Right lobe of liver (tissue), 6 donors: Measurements from ENCODE around the gene REXO4. TPM values are rescaled to one million over a fixed set of nuclear protein-coding genes. Genes with fewer than 3 reads are reported as not detected.

Source experiments
- ATAC-seq, 4 donors: fragments of 200-7000 bp; cut with Tn5 transposase; one replicate each; pipeline ENCODE4 v1.9.1; 2020; ENCODE audit warnings: mild to moderate bottlenecking in 4 of 4, moderate library complexity in 4 of 4
- DNase-seq, 3 donors: peaks; one replicate each; pipeline ENCODE4 v3.0.0-alpha.2; 2020
- H3K27ac ChIP-seq, 3 donors: fragments of 200-600 bp; one replicate each; pipeline ENCODE4 v1.8.0; 2022
- H3K27me3 ChIP-seq, 2 donors: fragments of 200-600 bp; one replicate each; pipeline ENCODE4 v1.8.0; 2022
- H3K36me3 ChIP-seq, 4 donors: fragments of 200-600 bp; sonication (generic) in 1 of 4; one replicate each; pipeline versions ENCODE4 v1.5.1 to v1.8.0; 2017 to 2022; ENCODE audit warnings: control low read depth in 1 of 4
- H3K4me1 ChIP-seq, 4 donors: fragments of 200-600 bp; sonication (generic) in 1 of 4; one replicate each; pipeline versions ENCODE4 v1.5.1 to v1.8.0; 2017 to 2022; ENCODE audit warnings: control low read depth in 1 of 4
- H3K4me3 ChIP-seq, 3 donors: fragments of 200-600 bp; one replicate each; pipeline ENCODE4 v1.8.0; 2022
- H3K9me3 ChIP-seq, 4 donors: fragments of 200-600 bp; sonication (generic) in 1 of 4; one replicate each; pipeline versions ENCODE4 v1.5.1 to v1.8.0; 2017 to 2022; ENCODE audit warnings: control low read depth in 1 of 4
- CTCF ChIP-seq, 4 donors: fragments of 200-600 bp in 3 of 4; fragments of 450-650 bp in 1 of 4; IDR thresholded peaks; one replicate each; pipeline versions ENCODE4 v1.5.1 to v1.8.0; 2016 to 2022; ENCODE audit warnings: antibody characterized with exemption in 4 of 4, mild to moderate bottlenecking in 2 of 4
- POLR2A ChIP-seq: fragments of 450-650 bp; IDR thresholded peaks from one replicate; pipeline ENCODE4 v1.6.1; 2017; ENCODE audit warnings: antibody characterized with exemption, mild to moderate bottlenecking
- WGBS: methylation state at CpG from one replicate; pipeline ENCODE4 v1.1.6; 2018; ENCODE audit warnings: low coverage, low lambda C conversion rate; ENCODE audit not compliant: insufficient coverage; ENCODE audit errors: missing lambda C conversion rate; 5-methylcytosine and 5-hydroxymethylcytosine counted together
- intact Hi-C, 2 donors: fragments of 100-400 bp; cut with DNase I; formaldehyde crosslinking; loops; one replicate each; pipeline versions ENCODE4 v1.11.2 to v1.14.1; 2022
- total RNA-seq, 6 experiments: library from RNA; depleted of rRNA in 2 of 6; stranded (reverse); fragments of >200 nt in 2 of 6; fragmentation: NEBNext Ultra II Directional in 3 of 6; extraction: Animal tissue kit (Norgen Biotek cat#: 25700) in 3 of 6; gene quantifications; one replicate each; pipeline versions ENCODE4 v1.1.0 to v1.2.4, GENCODE V29; 2016 to 2023
- donor health status: DM: no; HTN: yes; CAD: no.
- donor health status: DM: no; HTN: no; CAD: no.
- donor health status: DM: no; HTN: no; CAD: no.
- donor health status: DM: no; HTN: yes; CAD: no.
- donor health status: DM: no; HTN: yes; CAD: no.

REXO4 gene
- total RNA-seq, 6 experiments from 2014 or later = 9.5 to 19.9 (median 12.0) TPM

DNA sequence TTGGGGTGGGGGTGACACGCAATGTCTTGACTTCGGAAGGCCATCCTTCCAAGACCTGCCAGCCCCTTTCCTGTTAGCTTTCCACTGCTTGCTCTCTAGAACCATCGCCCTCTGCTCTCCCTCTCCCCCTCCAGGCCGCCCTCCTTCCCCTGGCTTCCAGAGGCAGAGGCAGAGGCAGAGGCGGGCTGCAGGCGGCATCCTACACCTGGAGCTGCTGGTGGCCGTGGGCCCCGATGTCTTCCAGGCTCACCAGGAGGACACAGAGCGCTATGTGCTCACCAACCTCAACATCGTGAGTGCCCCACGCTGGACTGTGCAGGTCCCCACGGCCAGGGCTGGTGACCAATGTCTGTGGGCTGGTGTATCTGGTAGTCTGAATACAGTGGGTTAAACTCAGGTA, 6.4 kb upstream of the REXO4 start:
- Histone ChIP-seq H3K27me3 (no peaks in the 10 kb centered on the region), H3K36me3 (no peaks in the 10 kb centered on the region), H3K27ac (no peak overlapping the region), H3K4me1 (peaks cover 0 to 7% (median 0%) of the 10 kb centered on the region in 4 donors), H3K4me3 (no peak overlapping the region), H3K9me3 (no peaks in the 10 kb centered on the region)
- no peak for TF ChIP-seq POLR2A
- ATAC-seq (no peak), DNase-seq (no peak)
- 77% methylated on average over 3 of the region's 12 CpGs for WGBS
- intact Hi-C loops = no loop called here

DNA sequence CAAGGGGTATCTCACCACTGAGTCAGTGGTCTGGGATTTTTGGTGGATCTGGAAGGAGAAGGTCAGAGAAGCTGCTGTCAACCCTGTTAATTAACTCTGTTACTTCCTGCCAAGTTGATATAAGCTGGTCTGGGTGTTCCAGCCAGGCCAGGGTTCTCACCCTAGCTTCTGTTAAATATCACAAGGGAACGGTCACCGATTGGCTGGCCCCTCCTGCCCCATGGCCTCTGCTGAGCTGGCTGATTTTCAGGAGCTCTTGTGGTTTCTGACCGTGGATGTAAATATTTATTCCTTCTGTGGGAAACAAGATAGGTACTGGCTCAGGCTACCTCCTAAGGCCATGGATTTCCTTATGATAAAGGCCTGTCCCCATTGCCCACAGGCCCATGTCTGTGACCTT, 5.4 kb upstream of the REXO4 start:
- TF ChIP-seq CTCF (IDR thresholded peaks at IDR 0.05) (no peak), POLR2A (no peak)
- Histone ChIP-seq H3K27me3 (no peaks in the 10 kb centered on the region), H3K36me3 (no peaks in the 10 kb centered on the region), H3K9me3 (no peaks in the 10 kb centered on the region), H3K4me3 (no peak overlapping the region), H3K4me1 (peaks cover 0 to 8% (median 0%) of the 10 kb centered on the region in 4 donors), H3K27ac (no peak overlapping the region)
- ATAC-seq (peak; percentile 9 to 40 (median 30)), DNase-seq (peak in 1 of 3 donors; percentile 47)
- intact Hi-C loops = no loop called here
- WGBS = 47% methylated on average over 3 of the region's 3 CpGs

DNA sequence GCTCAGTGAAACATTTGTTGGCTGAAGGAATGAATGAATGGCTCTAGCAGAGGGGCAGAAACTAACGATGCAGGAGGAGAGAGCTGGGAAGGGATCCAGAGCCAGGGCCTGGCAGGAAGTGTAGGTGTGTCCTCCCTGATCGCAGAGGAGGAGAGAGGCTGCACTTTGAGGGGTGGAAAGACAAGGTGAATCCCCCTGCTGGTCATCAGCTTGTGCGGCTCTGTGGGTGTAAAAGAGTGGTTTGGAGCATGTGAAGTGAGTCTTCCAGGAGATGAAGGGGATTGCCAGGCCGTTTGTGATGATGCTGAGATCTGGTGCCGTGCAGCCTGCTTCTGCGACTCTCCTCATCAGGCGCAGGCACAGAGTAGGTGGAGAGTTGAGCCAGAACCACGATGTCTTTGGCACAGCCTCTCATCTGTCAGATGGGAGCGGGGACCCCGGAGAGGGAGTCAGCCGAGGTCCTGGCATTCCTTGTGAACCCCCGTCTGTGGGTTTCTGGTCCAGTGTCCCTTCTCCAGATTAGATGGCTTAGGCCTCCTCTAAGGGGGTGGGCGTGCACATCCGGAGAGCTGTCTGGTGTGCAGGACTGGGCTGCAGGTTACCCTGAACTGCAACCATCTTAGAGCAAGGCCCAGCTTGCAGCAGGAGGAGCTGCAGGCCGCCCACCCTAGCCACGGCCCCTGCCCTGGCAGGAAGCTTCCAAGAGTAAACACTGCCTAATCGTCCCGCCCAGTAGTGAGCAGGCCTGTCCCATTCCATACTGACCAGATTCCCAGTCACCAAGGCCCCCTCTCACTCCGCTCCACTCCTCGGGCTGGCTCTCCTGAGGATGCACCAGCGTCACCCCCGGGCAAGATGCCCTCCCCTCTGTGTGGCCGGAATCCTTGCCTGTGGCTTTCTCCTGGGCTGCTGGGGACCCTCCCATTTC, 4.1 kb upstream of the REXO4 start, which contains the start of gene ADAMTS13:
Gene ADAMTS13, plus strand, starts transcription at position 753 of the 928 bp plus-strand sequence. Its CDS starts 77 bp downstream, at position 830.
- intact Hi-C loops = no loop called here
- Histone ChIP-seq H3K36me3 (no peaks in the 10 kb centered on the region), H3K9me3 (no peaks in the 10 kb centered on the region), H3K4me3 (peak within 1 kb of the TSS in 2 of 3 donors; percentile 6 to 11), H3K4me1 (peaks cover 0 to 8% (median 1%) of the 10 kb centered on the region in 4 donors), H3K27ac (no peak within 1 kb of the TSS), H3K27me3 (no peaks in the 10 kb centered on the region)
- 54% methylated on average over 8 of the region's 23 CpGs for WGBS
- no peak for DNase-seq
- peak in 1 of 4 donors; percentile 2 for ATAC-seq
- TF ChIP-seq CTCF (IDR thresholded peaks at IDR 0.05) (no peak), POLR2A (no peak)

- Histone ChIP-seq H3K27ac (no peak overlapping the region), H3K4me1 (peaks cover 0 to 22% (median 7%) of the 10 kb centered on the region in 4 donors), H3K36me3 (no peaks in the 10 kb centered on the region), H3K27me3 (no peaks in the 10 kb centered on the region), H3K9me3 (no peaks in the 10 kb centered on the region), H3K4me3 (no peak overlapping the region)
- intact Hi-C loops = no loop called here
- WGBS = 75% methylated on average over 5 of the region's 5 CpGs
- ATAC-seq (no peak), DNase-seq (no peak)
- TF ChIP-seq POLR2A (no peak), CTCF (IDR thresholded peaks at IDR 0.05) (no peak)
These were observed 2.6 kb upstream of the REXO4 start for GRCh38 chr9:133420392-133420827.

DNA sequence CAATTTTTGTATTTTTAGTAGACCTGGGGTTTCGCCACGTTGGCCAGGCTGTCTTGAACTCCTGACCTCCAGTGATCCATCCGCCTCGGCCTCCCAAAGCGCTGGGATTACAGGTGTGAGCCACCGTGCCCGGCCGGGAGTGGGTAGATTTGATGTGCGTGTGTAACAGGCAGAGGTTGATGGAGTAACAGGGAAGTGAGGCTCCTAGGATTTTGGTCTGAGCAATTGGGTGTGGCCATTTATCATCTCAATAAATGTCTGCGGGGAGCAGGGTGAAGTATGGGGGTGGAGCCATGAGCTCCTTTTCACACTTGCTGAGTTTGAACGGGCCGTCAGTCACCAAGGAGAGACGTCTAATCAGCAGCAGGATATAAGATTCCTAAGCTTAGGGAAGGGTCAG, 1.2 kb upstream of the REXO4 start:
- no peak for TF ChIP-seq CTCF (IDR thresholded peaks at IDR 0.05)
- TF ChIP-seq POLR2A = no peak
- Histone ChIP-seq H3K27ac (no peak overlapping the region), H3K27me3 (no peaks in the 10 kb centered on the region), H3K4me3 (no peak overlapping the region), H3K36me3 (peaks cover 0 to 10% (median 3%) of the 10 kb centered on the region in 4 donors), H3K4me1 (peaks cover 0 to 22% (median 7%) of the 10 kb centered on the region in 4 donors), H3K9me3 (no peaks in the 10 kb centered on the region)
- WGBS = 70% methylated on average over 13 of the region's 13 CpGs
- ATAC-seq (no peak), DNase-seq (no peak)
- intact Hi-C loops = no loop called here
